ENCODE measurements around the gene KCNH1. TPM values are rescaled to one million over a fixed set of nuclear protein-coding genes. Genes with fewer than 3 reads are reported as not detected.

The KCNH1 gene
- total and polyA plus RNA-seq, 9 donors = 0.11 to 0.46 TPM; not detected in 7

DNA sequence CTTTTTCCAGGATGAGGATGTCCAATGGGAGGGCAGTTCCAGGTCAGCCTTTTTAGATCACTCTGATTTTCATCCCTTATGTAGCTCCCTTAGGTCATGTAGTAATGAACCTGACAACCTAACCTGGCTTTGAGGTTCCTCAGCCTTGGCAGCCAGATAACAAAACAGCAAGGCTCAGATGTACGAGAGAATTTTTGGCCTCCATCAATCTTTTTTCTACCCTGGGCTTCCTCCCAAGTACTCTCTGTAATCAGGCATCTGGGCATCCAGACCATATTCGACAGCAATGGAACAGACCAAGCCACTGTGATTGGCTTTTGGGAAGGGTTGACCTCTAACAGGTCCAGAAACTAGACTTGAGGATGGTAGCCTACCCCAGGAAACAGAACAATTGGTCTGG lies 38.6 kb downstream of the KCNH1 start:
- WGBS, 3 donors = 67 to 86% (median 69%) methylated on average over 2 of the region's 2 CpGs
- intact Hi-C loops (cut with DNase I) = no loop called here
- Histone ChIP-seq H3K4me3 (no peak overlapping the region), H3K27me3 (no peaks in the 10 kb centered on the region), H3K36me3 (no peaks in the 10 kb centered on the region), H3K27ac (no peak overlapping the region), H3K4me1 (ENCODE audit: insufficient read depth) (no peaks in the 10 kb centered on the region), H3K9me3 (no peaks in the 10 kb centered on the region)
- DNase-seq = no peak
- TF ChIP-seq EP300 (IDR thresholded peaks at IDR 0.05) = no peak
- TF ChIP-seq, protein P1, sequence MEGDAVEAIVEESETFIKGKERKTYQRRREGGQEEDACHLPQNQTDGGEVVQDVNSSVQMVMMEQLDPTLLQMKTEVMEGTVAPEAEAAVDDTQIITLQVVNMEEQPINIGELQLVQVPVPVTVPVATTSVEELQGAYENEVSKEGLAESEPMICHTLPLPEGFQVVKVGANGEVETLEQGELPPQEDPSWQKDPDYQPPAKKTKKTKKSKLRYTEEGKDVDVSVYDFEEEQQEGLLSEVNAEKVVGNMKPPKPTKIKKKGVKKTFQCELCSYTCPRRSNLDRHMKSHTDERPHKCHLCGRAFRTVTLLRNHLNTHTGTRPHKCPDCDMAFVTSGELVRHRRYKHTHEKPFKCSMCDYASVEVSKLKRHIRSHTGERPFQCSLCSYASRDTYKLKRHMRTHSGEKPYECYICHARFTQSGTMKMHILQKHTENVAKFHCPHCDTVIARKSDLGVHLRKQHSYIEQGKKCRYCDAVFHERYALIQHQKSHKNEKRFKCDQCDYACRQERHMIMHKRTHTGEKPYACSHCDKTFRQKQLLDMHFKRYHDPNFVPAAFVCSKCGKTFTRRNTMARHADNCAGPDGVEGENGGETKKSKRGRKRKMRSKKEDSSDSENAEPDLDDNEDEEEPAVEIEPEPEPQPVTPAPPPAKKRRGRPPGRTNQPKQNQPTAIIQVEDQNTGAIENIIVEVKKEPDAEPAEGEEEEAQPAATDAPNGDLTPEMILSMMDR (IDR thresholded peaks at IDR 0.05) = no peak
- no peak for TF ChIP-seq POLR2A (IDR thresholded peaks at IDR 0.05)

DNA sequence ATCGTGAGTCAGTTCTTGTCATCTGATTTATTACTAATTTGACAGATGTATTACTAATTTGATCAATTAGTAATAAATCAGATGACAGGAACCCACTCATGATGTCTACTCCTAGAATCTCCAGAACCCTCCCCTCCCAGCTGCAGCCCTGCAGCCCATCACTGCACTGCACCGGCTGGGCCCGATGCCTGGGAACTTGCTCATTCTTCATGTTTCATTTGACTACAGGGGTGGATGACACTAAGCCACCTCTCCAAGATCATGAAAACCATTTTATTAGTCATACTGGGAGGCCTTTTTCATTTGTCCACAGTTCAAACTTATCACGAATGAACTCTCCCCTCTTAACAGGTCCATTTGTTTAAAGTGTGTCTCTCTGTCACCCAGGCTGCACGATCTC lies 41.0 kb downstream of the KCNH1 start:
- no peaks in the 10 kb centered on the region for H3K9me3 ChIP-seq
- H3K4me3 ChIP-seq = no peak overlapping the region
- 83 to 84% (median 84%) methylated on average over 5 of the region's 5 CpGs for WGBS, 3 donors
- H3K36me3 ChIP-seq = no peaks in the 10 kb centered on the region
- TF ChIP-seq, protein P1 (IDR thresholded peaks at IDR 0.05) = no peak
- no peak for TF ChIP-seq POLR2A (IDR thresholded peaks at IDR 0.05)
- no peaks in the 10 kb centered on the region for H3K4me1 ChIP-seq (ENCODE audit: insufficient read depth)
- intact Hi-C loops (cut with DNase I) = no loop called here
- H3K27ac ChIP-seq = no peak overlapping the region
- no peak for DNase-seq
- no peaks in the 10 kb centered on the region for H3K27me3 ChIP-seq

DNA sequence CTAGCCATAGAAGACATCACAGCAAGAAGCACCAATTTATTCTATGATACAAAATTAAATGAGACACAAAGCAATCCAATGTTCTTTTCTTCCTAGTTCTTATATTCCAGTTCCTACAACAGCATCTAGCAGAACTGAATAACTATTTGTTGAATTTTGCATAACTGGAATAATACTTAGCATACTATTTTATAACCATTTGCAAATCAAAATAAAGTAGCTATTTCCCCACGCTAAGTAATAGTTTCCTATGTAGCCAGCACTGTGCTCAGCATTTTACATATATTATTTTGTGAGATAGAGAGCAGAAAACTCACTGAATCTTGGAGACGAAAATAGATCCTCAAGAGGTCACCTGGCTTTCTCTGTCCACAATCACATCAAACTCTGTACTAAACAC lies 42.1 kb downstream of the KCNH1 start:
- no peaks in the 10 kb centered on the region for H3K9me3 ChIP-seq
- 59 to 72% (median 62%) methylated on average over 2 of the region's 2 CpGs for WGBS, 3 donors
- H3K36me3 ChIP-seq = no peaks in the 10 kb centered on the region
- no peak overlapping the region for H3K27ac ChIP-seq
- H3K4me3 ChIP-seq = no peak overlapping the region
- intact Hi-C loops (cut with DNase I) = no loop called here
- TF ChIP-seq EP300 (IDR thresholded peaks at IDR 0.05) (no peak), POLR2A (IDR thresholded peaks at IDR 0.05) (no peak)
- TF ChIP-seq, protein P1 (IDR thresholded peaks at IDR 0.05) = no peak
- DNase-seq = no peak
- no peaks in the 10 kb centered on the region for H3K4me1 ChIP-seq (ENCODE audit: insufficient read depth)
- H3K27me3 ChIP-seq = no peaks in the 10 kb centered on the region

DNA sequence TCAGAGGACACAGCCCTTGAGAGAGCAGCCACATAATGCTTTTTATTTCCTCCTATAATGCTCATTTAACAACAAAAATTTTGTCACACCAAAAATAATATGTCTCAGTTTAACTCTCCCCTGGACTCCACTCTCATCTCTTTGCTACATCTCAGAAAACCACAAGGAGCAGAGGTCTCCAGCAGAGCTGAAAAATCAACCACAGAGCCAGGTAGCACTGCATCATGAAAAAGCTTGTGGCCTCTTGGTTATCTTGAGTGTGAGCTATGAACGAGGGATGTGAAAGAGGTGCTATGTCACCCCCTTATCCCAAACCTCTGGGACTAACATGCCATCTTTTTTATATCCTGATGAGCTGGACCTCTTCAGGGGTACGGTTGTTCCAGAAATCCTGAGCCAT lies 44.4 kb downstream of the KCNH1 start:
- Histone ChIP-seq H3K27ac (no peak overlapping the region), H3K36me3 (no peaks in the 10 kb centered on the region), H3K9me3 (no peaks in the 10 kb centered on the region), H3K4me1 (ENCODE audit: insufficient read depth) (no peaks in the 10 kb centered on the region), H3K4me3 (no peak overlapping the region), H3K27me3 (no peaks in the 10 kb centered on the region)
- TF ChIP-seq POLR2A (IDR thresholded peaks at IDR 0.05) (no peak), EP300 (IDR thresholded peaks at IDR 0.05) (no peak)
- TF ChIP-seq, protein P1 (IDR thresholded peaks at IDR 0.05) = no peak
- intact Hi-C loops (cut with DNase I) = no loop called here
- no peak for DNase-seq
- 40 to 75% (median 68%) methylated on average over 2 of the region's 2 CpGs for WGBS, 3 donors

DNA sequence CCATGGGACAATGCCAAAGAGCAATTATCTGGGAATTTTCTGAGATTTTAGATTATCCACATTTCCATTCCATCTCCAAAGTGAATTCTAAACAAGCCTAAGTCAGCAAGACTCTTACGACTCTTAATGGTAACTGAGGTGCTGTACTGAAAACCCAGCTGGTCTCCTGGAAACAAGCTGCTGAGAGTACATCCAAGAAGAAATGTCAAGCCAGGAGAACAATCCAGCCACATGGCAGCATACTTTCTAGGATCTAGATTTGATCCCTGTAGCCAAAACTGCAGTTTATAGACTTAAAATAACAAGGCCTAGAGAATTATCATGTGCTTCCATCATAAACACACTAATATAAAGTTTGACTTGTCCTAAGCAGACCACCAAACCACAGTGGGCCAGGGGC lies 45.8 kb downstream of the KCNH1 start:
- H3K4me3 ChIP-seq = no peak overlapping the region
- no peaks in the 10 kb centered on the region for H3K27me3 ChIP-seq
- no peak overlapping the region for H3K27ac ChIP-seq
- no peak for DNase-seq
- no peaks in the 10 kb centered on the region for H3K4me1 ChIP-seq (ENCODE audit: insufficient read depth)
- 78 to 84% (median 80%) methylated on average over 1 of the region's 1 CpG for WGBS, 3 donors
- TF ChIP-seq POLR2A (IDR thresholded peaks at IDR 0.05) = no peak
- TF ChIP-seq, protein P1 (IDR thresholded peaks at IDR 0.05) = no peak
- TF ChIP-seq EP300 (IDR thresholded peaks at IDR 0.05) = no peak
- intact Hi-C loops (cut with DNase I) = no loop called here
- H3K36me3 ChIP-seq = no peaks in the 10 kb centered on the region
- H3K9me3 ChIP-seq = no peaks in the 10 kb centered on the region
